B cell (primary cell): ENCODE measurements around the gene NOS3.

Experiments used
- CTCF ChIP-seq: fragments of 200-600 bp; IDR thresholded peaks from one replicate; pipeline ENCODE4 v1.8.0; 2022; ENCODE audit warnings: antibody characterized with exemption, mild to moderate bottlenecking
- EZH2 ChIP-seq: IDR thresholded peaks from 2 replicates; pipeline ENCODE4 v1.6.1; 2012; ENCODE audit warnings: borderline replicate concordance, low read depth, mild to moderate bottlenecking, moderate library complexity, low read length; ENCODE audit not compliant: insufficient read depth, poor library complexity, severe bottlenecking

- TF ChIP-seq CTCF (no peak), EZH2 (no peak)
Observed at GRCh38 chr7:151057506-151057988, 66.7 kb downstream of the NOS3 start, which contains the start of gene CDK5.
